K562 (cell line): ENCODE measurements around the gene WDR90. TPM values are rescaled to one million over a fixed set of nuclear protein-coding genes. Genes with fewer than 3 reads are reported as not detected.

Experiments used
- ARNT ChIP-seq, 2 experiments: fragments of 450-650 bp; IDR thresholded peaks; 2 replicates each; pipeline ENCODE4 v1.6.1; 2016; ENCODE audit warnings: mild to moderate bottlenecking in 1 of 2
- ATF7 ChIP-seq: fragments of 450-650 bp; IDR thresholded peaks from 2 replicates; pipeline ENCODE4 v1.7.1; 2014; ENCODE audit warnings: mild to moderate bottlenecking, moderate library complexity
- CBX5 ChIP-seq: IDR thresholded peaks from 2 replicates; pipeline ENCODE4 v1.6.1; 2014; ENCODE audit warnings: low read depth, borderline replicate concordance
- ELF2 ChIP-seq: fragments of 250-450 bp; sonication (Bioruptor Pico); IDR thresholded peaks from 2 replicates; pipeline ENCODE4 v1.5.0; 2021; ENCODE audit warnings: mild to moderate bottlenecking
- EWSR1 ChIP-seq: fragments of 450-650 bp; IDR thresholded peaks from 2 replicates; pipeline ENCODE4 v1.6.1; 2018; ENCODE audit warnings: borderline replicate concordance, mild to moderate bottlenecking, low read depth, moderate library complexity; ENCODE audit not compliant: partially characterized antibody
- HOXB6 ChIP-seq: fragments of 250-450 bp; sonication (Bioruptor Pico); IDR thresholded peaks from 2 replicates; pipeline ENCODE4 v1.5.1; 2022; ENCODE audit warnings: mild to moderate bottlenecking, borderline replicate concordance
- KDM1A ChIP-seq, 2 experiments: fragments of 450-650 bp; IDR thresholded peaks; 2 replicates each; pipeline ENCODE4 v1.6.1; 2016; ENCODE audit warnings: mild to moderate bottlenecking in 2 of 2
- KDM2B ChIP-seq: fragments of 250-450 bp; sonication (Bioruptor Pico); IDR thresholded peaks from 2 replicates; pipeline ENCODE4 v1.8.0; 2021; ENCODE audit warnings: mild to moderate bottlenecking, moderate library complexity
- MED1 ChIP-seq: sonication (generic); formaldehyde crosslinking; IDR thresholded peaks from 2 replicates; pipeline ENCODE4 v1.8.1; 2023; ENCODE audit warnings: missing genetic modification reagents, borderline replicate concordance
- MEIS2 ChIP-seq: fragments of 450-650 bp; IDR thresholded peaks from 2 replicates; pipeline ENCODE4 v1.6.1; 2014; ENCODE audit warnings: mild to moderate bottlenecking; ENCODE audit not compliant: partially characterized antibody
- PKNOX1 ChIP-seq: fragments of 450-650 bp; IDR thresholded peaks from 2 replicates; pipeline ENCODE4 v1.6.1; 2016
- RBBP5 ChIP-seq: fragments of 200-600 bp; sonication (generic); IDR thresholded peaks from 2 replicates; pipeline ENCODE4 v1.6.1; 2012; ENCODE audit warnings: borderline replicate concordance, mild to moderate bottlenecking, low read length, control low read depth, inconsistent platforms; ENCODE audit not compliant: insufficient read depth, poor library complexity, severe bottlenecking
- SMARCB1 ChIP-seq: IDR thresholded peaks from 2 replicates; pipeline ENCODE4 v1.6.1; 2011; ENCODE audit warnings: improper control_type of control experiment, low read depth; ENCODE audit not compliant: insufficient read length
- THAP7 ChIP-seq: fragments of 250-450 bp; sonication (Bioruptor Pico); IDR thresholded peaks from 2 replicates; pipeline ENCODE4 v1.5.0; 2021
- THRB ChIP-seq: fragments of 450-650 bp; formaldehyde crosslinking; conservative IDR thresholded peaks from 2 replicates; pipeline ENCODE4 v1.4.0; 2022; ENCODE audit warnings: mild to moderate bottlenecking, missing genetic modification characterization
- ZBTB8A ChIP-seq: fragments of 450-650 bp; IDR thresholded peaks from 2 replicates; pipeline ENCODE4 v1.6.1; 2018; ENCODE audit warnings: mild to moderate bottlenecking, moderate library complexity; ENCODE audit not compliant: partially characterized antibody
- ZKSCAN1 ChIP-seq: fragments of 150-350 bp; IDR thresholded peaks from 2 replicates; pipeline ENCODE4 v1.6.1; 2016; ENCODE audit warnings: low read depth, low read length
- ZNF217 ChIP-seq: sonication (generic); formaldehyde crosslinking; IDR thresholded peaks from 2 replicates; pipeline ENCODE4 v1.8.0; 2022; ENCODE audit warnings: mild to moderate bottlenecking, missing genetic modification reagents
- ZNF518B ChIP-seq: fragments of 250-450 bp; sonication (Bioruptor Pico); IDR thresholded peaks from 2 replicates; pipeline ENCODE4 v1.5.0; 2021; ENCODE audit warnings: mild to moderate bottlenecking, moderate library complexity
- ZNF717 ChIP-seq: fragments of 250-450 bp; sonication (Bioruptor Pico); IDR thresholded peaks from 2 replicates; pipeline ENCODE4 v1.5.0; 2021
- polyA plus RNA-seq, 8 experiments: library from polyadenylated mRNA; depleted of rRNA in 4 of 8; stranded (reverse) in 5 of 8; unstranded in 3 of 8; fragments of >200 nt; fragmentation: Nextera tagmentation in 2 of 8; fragmentation: Illumina TruSeq in 1 of 8; extraction: Ambion mirVana in 2 of 8; extraction: Trizol in 1 of 8; gene quantifications; 2 replicates each; pipeline versions ENCODE4 v1.2.1 to v1.2.3, GENCODE V29; 2011 to 2014; ENCODE audit warnings: inconsistent platforms in 1 of 8, missing spikeins in 1 of 8
- total RNA-seq, 7 experiments: library from RNA; depleted of rRNA in 6 of 7; stranded (reverse); fragments of >200 nt in 6 of 7; fragmentation: Illumina TruSeq in 2 of 7; extraction: Trizol in 2 of 7; gene quantifications; 2 replicates each; pipeline versions ENCODE4 v1.2.1 to v1.2.3, GENCODE V29; 2011 to 2021; ENCODE audit warnings: low replicate concordance in 1 of 7
- TF ChIP-seq, protein P1 (sequence below): fragments of 250-450 bp; sonication (Bioruptor Pico); IDR thresholded peaks from 2 replicates; pipeline ENCODE4 v1.8.0; 2022; ENCODE audit warnings: inconsistent platforms

The WDR90 gene
- total and polyA plus RNA-seq, 9 of the 15 experiments (the other 6 are each of a cell fraction or from before 2014, with no cell fraction given): 0.44 to 12.6 (median 3.3) TPM

GRCh38 chr16:683396-684070 is 34.4 kb downstream of the WDR90 start (continued):
- TF ChIP-seq PKNOX1 (no peak), SMARCB1 (no peak), RBBP5 (peak; percentile 66), ZNF217 (CRISPR knock-in tag) (no peak), CBX5 (no peak), HOXB6 (CRISPR knock-in tag) (0 out of 2 replicates have a peak, but pooled peaks have one; percentile 18), KDM2B (CRISPR knock-in tag) (no peak), ATF7 (no peak), ELF2 (peak; percentile 18; the same call in 1 of the 2 replicates), THAP7 (CRISPR knock-in tag) (no peak; the same call in 1 of the 2 replicates), KDM1A (IDR thresholded peaks at IDR 0.05) (no peak), THRB (0 out of 2 replicates have a peak, but pooled peaks have one; percentile 53), MED1 (CRISPR knock-in tag) (no peak), ZNF717 (0 out of 2 replicates have a peak, but pooled peaks have one; percentile 55), EWSR1 (no peak), ZBTB8A (no peak), ARNT (IDR thresholded peaks at IDR 0.05) (no peak), ZKSCAN1 (no peak), MEIS2 (no peak), ZNF518B (CRISPR knock-in tag) (no peak)
- TF ChIP-seq, protein P1, sequence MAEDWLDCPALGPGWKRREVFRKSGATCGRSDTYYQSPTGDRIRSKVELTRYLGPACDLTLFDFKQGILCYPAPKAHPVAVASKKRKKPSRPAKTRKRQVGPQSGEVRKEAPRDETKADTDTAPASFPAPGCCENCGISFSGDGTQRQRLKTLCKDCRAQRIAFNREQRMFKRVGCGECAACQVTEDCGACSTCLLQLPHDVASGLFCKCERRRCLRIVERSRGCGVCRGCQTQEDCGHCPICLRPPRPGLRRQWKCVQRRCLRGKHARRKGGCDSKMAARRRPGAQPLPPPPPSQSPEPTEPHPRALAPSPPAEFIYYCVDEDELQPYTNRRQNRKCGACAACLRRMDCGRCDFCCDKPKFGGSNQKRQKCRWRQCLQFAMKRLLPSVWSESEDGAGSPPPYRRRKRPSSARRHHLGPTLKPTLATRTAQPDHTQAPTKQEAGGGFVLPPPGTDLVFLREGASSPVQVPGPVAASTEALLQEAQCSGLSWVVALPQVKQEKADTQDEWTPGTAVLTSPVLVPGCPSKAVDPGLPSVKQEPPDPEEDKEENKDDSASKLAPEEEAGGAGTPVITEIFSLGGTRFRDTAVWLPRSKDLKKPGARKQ: no peak
